Caco-2 (cell line): ENCODE results near the gene SH2D3A. TPM values are rescaled to one million over a fixed set of nuclear protein-coding genes. Genes with fewer than 3 reads are reported as not detected.

ENCODE experiments used
- BruUV-seq: library from RNA; stranded (reverse); fragments of 400-500 nt; replicated peaks from 2 replicates; lab custom pipeline; 2021; lab: Mats Ljungman, UMichigan
- CTCF ChIA-PET: fragments of 300-600 bp; sonication (Branson Sonifier 250); formaldehyde crosslinking; loops from one replicate; lab custom pipeline; 2022; ENCODE audit warnings: antibody characterized with exemption; lab: Charles Lee
- POLR2A ChIA-PET: fragments of 300-600 bp; sonication (Branson Sonifier 250); formaldehyde crosslinking; loops from one replicate; lab custom pipeline; 2022; ENCODE audit warnings: antibody characterized with exemption; lab: Charles Lee
- DNase-seq, 2 experiments: peaks; one replicate each; pipeline versions ENCODE4 v3.0.0 to v3.0.0-alpha.2; 2020 to 2022
- H3K27me3 ChIP-seq: replicated peaks from 2 replicates; pipeline ENCODE4 v1.6.0; 2011; ENCODE audit warnings: low read length; ENCODE audit not compliant: control insufficient read depth, insufficient read depth
- H3K36me3 ChIP-seq: 2 replicates; pipeline ENCODE4 v1.5.1; 2011; ENCODE audit warnings: low read length; ENCODE audit not compliant: control insufficient read depth, insufficient read depth
- H3K4me1 ChIP-seq: fragments of 250-450 bp; sonication (Bioruptor Pico); 2 replicates; pipeline ENCODE4 v1.5.1; 2020; ENCODE audit warnings: mild to moderate bottlenecking
- H3K4me3 ChIP-seq: 2 replicates; pipeline ENCODE4 v1.5.1; 2011; ENCODE audit warnings: low read depth, mild to moderate bottlenecking, control low read depth, low read length
- H3K9me3 ChIP-seq: fragments of 250-450 bp; sonication (Bioruptor Pico); 2 replicates; pipeline ENCODE4 v1.5.1; 2020; ENCODE audit warnings: mild to moderate bottlenecking, moderate library complexity
- H3K27ac Mint-ChIP-seq: one replicate; pipeline ENCODE4 v1.8.0; 2022; ENCODE audit warnings: mixed read lengths; ENCODE audit not compliant: unreplicated experiment
- H3K27me3 Mint-ChIP-seq: one replicate; pipeline ENCODE4 v1.8.0; 2022; ENCODE audit warnings: mixed read lengths; ENCODE audit not compliant: insufficient read depth, unreplicated experiment
- H3K36me3 Mint-ChIP-seq: one replicate; pipeline ENCODE4 v1.8.0; 2022; ENCODE audit warnings: mild to moderate bottlenecking, mixed read lengths; ENCODE audit not compliant: insufficient read depth, unreplicated experiment
- H3K4me1 Mint-ChIP-seq: one replicate; pipeline ENCODE4 v1.8.0; 2022; ENCODE audit warnings: low read depth, mixed read lengths; ENCODE audit not compliant: unreplicated experiment
- H3K4me3 Mint-ChIP-seq: one replicate; pipeline ENCODE4 v1.8.0; 2022; ENCODE audit warnings: mild to moderate bottlenecking, moderate library complexity, mixed read lengths; ENCODE audit not compliant: unreplicated experiment
- H3K9me3 Mint-ChIP-seq: one replicate; pipeline ENCODE4 v1.8.0; 2022; ENCODE audit warnings: mixed read lengths; ENCODE audit not compliant: unreplicated experiment
- intact Hi-C: fragments of 100-400 bp; cut with micrococcal nuclease; formaldehyde crosslinking; loops from one replicate; pipeline ENCODE4 v1.10.0; 2022; ENCODE audit not compliant: unreplicated experiment
- total RNA-seq: library from RNA; stranded (reverse); gene quantifications from 2 replicates; pipeline ENCODE4 v1.2.3, GENCODE V29; 2022
- TF ChIP-seq, protein P1 (sequence below), 2 experiments: fragments of 200-600 bp in 1 of 2; IDR thresholded peaks; 1 replicate in 1 of 2; 2 replicates in 1 of 2; pipeline versions ENCODE4 v1.5.1 to v1.8.0; 2011 to 2022; ENCODE audit warnings: antibody characterized with exemption in 1 of 2, control low read depth in 1 of 2, inconsistent platforms in 1 of 2, low read depth in 1 of 2, low read length in 1 of 2, mild to moderate bottlenecking in 1 of 2, moderate library complexity in 1 of 2; ENCODE audit not compliant: insufficient read depth in 1 of 2, severe bottlenecking in 1 of 2, unreplicated experiment in 1 of 2

Gene SH2D3A
- total RNA-seq, 1 experiment from 2014 or later, result 20.5 TPM

GRCh38 chr19:6760606-6761005, 6.6 kb downstream of the SH2D3A start:
- no peak for DNase-seq
- TF ChIP-seq, protein P1, sequence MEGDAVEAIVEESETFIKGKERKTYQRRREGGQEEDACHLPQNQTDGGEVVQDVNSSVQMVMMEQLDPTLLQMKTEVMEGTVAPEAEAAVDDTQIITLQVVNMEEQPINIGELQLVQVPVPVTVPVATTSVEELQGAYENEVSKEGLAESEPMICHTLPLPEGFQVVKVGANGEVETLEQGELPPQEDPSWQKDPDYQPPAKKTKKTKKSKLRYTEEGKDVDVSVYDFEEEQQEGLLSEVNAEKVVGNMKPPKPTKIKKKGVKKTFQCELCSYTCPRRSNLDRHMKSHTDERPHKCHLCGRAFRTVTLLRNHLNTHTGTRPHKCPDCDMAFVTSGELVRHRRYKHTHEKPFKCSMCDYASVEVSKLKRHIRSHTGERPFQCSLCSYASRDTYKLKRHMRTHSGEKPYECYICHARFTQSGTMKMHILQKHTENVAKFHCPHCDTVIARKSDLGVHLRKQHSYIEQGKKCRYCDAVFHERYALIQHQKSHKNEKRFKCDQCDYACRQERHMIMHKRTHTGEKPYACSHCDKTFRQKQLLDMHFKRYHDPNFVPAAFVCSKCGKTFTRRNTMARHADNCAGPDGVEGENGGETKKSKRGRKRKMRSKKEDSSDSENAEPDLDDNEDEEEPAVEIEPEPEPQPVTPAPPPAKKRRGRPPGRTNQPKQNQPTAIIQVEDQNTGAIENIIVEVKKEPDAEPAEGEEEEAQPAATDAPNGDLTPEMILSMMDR (IDR thresholded peaks at IDR 0.05; ENCODE audit: insufficient read depth in 1 of 2, low read depth in 1 of 2, low read length in 1 of 2, severe bottlenecking in 1 of 2, unreplicated experiment in 1 of 2), result no peak
- Histone ChIP-seq H3K36me3 (peaks cover 2% of the 10 kb centered on the region; the same call in 1 of the 2 replicates), H3K4me1 (peaks cover 8% of the 10 kb centered on the region), H3K9me3 (no peaks in the 10 kb centered on the region), H3K27me3 (no peaks in the 10 kb centered on the region), H3K4me3 (no peak overlapping the region)
- H3K4me1 Mint-ChIP-seq, result no peaks in the 10 kb centered on the region
- H3K9me3 Mint-ChIP-seq, result no peaks in the 10 kb centered on the region
- intact Hi-C loops, result no loop called here
- no peaks in the 10 kb centered on the region for H3K27me3 Mint-ChIP-seq
- no TSS peak for BruUV-seq
- no peak overlapping the region for H3K4me3 Mint-ChIP-seq
- peaks cover 55% of the 10 kb centered on the region for H3K36me3 Mint-ChIP-seq
- ChIA-PET CTCF (no interaction called here), POLR2A (interaction anchor here (1.0 kb wide), 1 partner anchor 8 kb away, joined by 4 read pairs; no protein-coding TSS in a partner anchor)
- no peak overlapping the region for H3K27ac Mint-ChIP-seq

GRCh38 chr19:6754653-6755463, 12.4 kb downstream of the SH2D3A start:
- TF ChIP-seq, protein P1 (IDR thresholded peaks at IDR 0.05; ENCODE audit: insufficient read depth in 1 of 2, low read depth in 1 of 2, low read length in 1 of 2, severe bottlenecking in 1 of 2, unreplicated experiment in 1 of 2), result no peak
- intact Hi-C loops, result no loop called here
- peaks cover 18% of the 10 kb centered on the region; the same call in 1 of the 2 replicates for H3K4me1 ChIP-seq
- no peaks in the 10 kb centered on the region for H3K27me3 ChIP-seq
- H3K9me3 ChIP-seq, result no peaks in the 10 kb centered on the region
- H3K4me1 Mint-ChIP-seq, result peaks cover under 1% of the 10 kb centered on the region
- no peaks in the 10 kb centered on the region for H3K27me3 Mint-ChIP-seq
- BruUV-seq, result no TSS peak
- POLR2A ChIA-PET, result no interaction called here
- H3K36me3 Mint-ChIP-seq, result peaks cover 83% of the 10 kb centered on the region
- H3K27ac Mint-ChIP-seq, result peak overlapping the region; percentile 70
- no peaks in the 10 kb centered on the region for H3K36me3 ChIP-seq
- H3K4me3 Mint-ChIP-seq, result no peak overlapping the region
- H3K9me3 Mint-ChIP-seq, result no peaks in the 10 kb centered on the region
- no peak overlapping the region for H3K4me3 ChIP-seq
- CTCF ChIA-PET, result no interaction called here
- DNase-seq, result no peak

- Mint-ChIP-seq H3K4me1 (peaks cover 6% of the 10 kb centered on the region), H3K27me3 (no peaks in the 10 kb centered on the region), H3K27ac (peak overlapping the region; percentile 98), H3K36me3 (peaks cover 83% of the 10 kb centered on the region), H3K4me3 (no peak overlapping the region), H3K9me3 (no peaks in the 10 kb centered on the region)
- Histone ChIP-seq H3K9me3 (no peaks in the 10 kb centered on the region), H3K36me3 (no peaks in the 10 kb centered on the region; the same call in 1 of the 2 replicates), H3K4me1 (peaks cover 18% of the 10 kb centered on the region; the same call in 1 of the 2 replicates), H3K27me3 (no peaks in the 10 kb centered on the region), H3K4me3 (no peak overlapping the region)
- TF ChIP-seq, protein P1 (IDR thresholded peaks at IDR 0.05; ENCODE audit: insufficient read depth in 1 of 2, low read depth in 1 of 2, low read length in 1 of 2, severe bottlenecking in 1 of 2, unreplicated experiment in 1 of 2), result no peak
- intact Hi-C loops, result no loop called here
- no TSS peak for BruUV-seq
- POLR2A ChIA-PET, result no interaction called here
- CTCF ChIA-PET, result interaction anchor here (1.2 to 2.6 kb wide), 3 partner anchors 16 to 238 kb away, joined by 3 to 29 read pairs (median 8); partner anchors contain the start of gene GPR108
- no peak for DNase-seq
These were observed 13.1 kb downstream of the SH2D3A start for GRCh38 chr19:6754136-6754535.
